HepG2 (cell line): ENCODE data around the gene SEC61A2. TPM values are rescaled to one million over a fixed set of nuclear protein-coding genes. Genes with fewer than 3 reads are reported as not detected.

Experiments used
- ATAC-seq: fragments of 200-7000 bp; cut with Tn5 transposase; 3 replicates; pipeline ENCODE4 v1.9.1; 2020; ENCODE audit warnings: mild to moderate bottlenecking, moderate library complexity
- BruUV-seq: library from RNA; stranded (reverse); fragments of 400-500 nt; replicated peaks from 2 replicates; lab custom pipeline; 2021; lab: Mats Ljungman, UMichigan
- CTCF ChIA-PET: fragments of 300-600 bp; formaldehyde crosslinking; extraction: SDS; loops from one replicate; lab custom pipeline; 2021; ENCODE audit warnings: low total read pairs, inconsistent platforms, low intra/inter-chr PET ratio; lab: Yijun Ruan, JAX
- POLR2A ChIA-PET: fragments of 350-600 bp; sonication (Branson Sonifier 250); formaldehyde crosslinking; loops from one replicate; lab custom pipeline; 2020; ENCODE audit warnings: antibody characterized with exemption, inconsistent platforms; lab: Yijun Ruan, JAX
- DNase-seq: peaks from one replicate; pipeline ENCODE4 v3.0.0-alpha.2; 2015; ENCODE audit warnings: low spot score
- FAIRE-seq: peaks from 3 replicates; lab custom pipeline; 2011; peaks lifted over from hg19 to GRCh38; lab: Jason Lieb, UNC
- H2AFZ ChIP-seq: one replicate; pipeline ENCODE4 v1.6.1; 2011; ENCODE audit warnings: low read length, inconsistent platforms
- H3K27ac ChIP-seq: fragments of 300-600 bp; 3 replicates; pipeline ENCODE4 v1.8.0; 2011; ENCODE audit warnings: mixed run types, mild to moderate bottlenecking, mixed read lengths, low read length, inconsistent platforms; ENCODE audit not compliant: insufficient read depth; ENCODE audit errors: extremely low read length
- H3K27me3 ChIP-seq, 2 experiments: fragments of 200-600 bp in 1 of 2; 2 replicates in 1 of 2; 3 replicates in 1 of 2; pipeline versions ENCODE4 v1.6.0 to v1.8.0; 2011; ENCODE audit warnings: low read length in 2 of 2, mild to moderate bottlenecking in 2 of 2, moderate library complexity in 2 of 2, inconsistent platforms in 1 of 2; ENCODE audit not compliant: insufficient read depth in 2 of 2, control insufficient read depth in 1 of 2
- H3K36me3 ChIP-seq, 2 experiments: fragments of 200-600 bp in 1 of 2; replicated peaks in 1 of 2; 2 replicates in 1 of 2; 3 replicates in 1 of 2; pipeline versions ENCODE4 v1.5.1 to v1.8.0; 2011; ENCODE audit warnings: low read length in 2 of 2, inconsistent platforms in 1 of 2; ENCODE audit not compliant: insufficient read depth in 2 of 2, control insufficient read depth in 1 of 2
- H3K4me1 ChIP-seq: 2 replicates; pipeline ENCODE4 v1.5.1; 2012; ENCODE audit warnings: low read length, inconsistent platforms; ENCODE audit not compliant: insufficient read depth
- H3K4me2 ChIP-seq: 2 replicates; pipeline ENCODE4 v1.6.0; 2011; ENCODE audit warnings: low read depth, low read length, inconsistent platforms
- H3K4me3 ChIP-seq, 3 experiments: fragments of 200-600 bp in 1 of 3; sonication (generic), shearing (Covaris generic) in 1 of 3; replicated peaks in 1 of 3; 2 replicates each; pipeline ENCODE4 v1.5.1; 2011 to 2016; ENCODE audit warnings: low read length in 3 of 3, inconsistent platforms in 2 of 3, low read depth in 2 of 3, mild to moderate bottlenecking in 2 of 3, control low read depth in 1 of 3, mixed read lengths in 1 of 3; ENCODE audit not compliant: insufficient read depth in 1 of 3
- H3K79me2 ChIP-seq: one replicate; pipeline ENCODE4 v1.6.1; 2011; ENCODE audit warnings: low read length, inconsistent platforms; ENCODE audit not compliant: insufficient read depth
- H3K9ac ChIP-seq: 2 replicates; pipeline ENCODE4 v1.6.0; 2011; ENCODE audit warnings: mild to moderate bottlenecking, low read depth, low read length, inconsistent platforms; ENCODE audit not compliant: insufficient read depth
- H3K9me3 ChIP-seq: 2 replicates; pipeline ENCODE4 v1.5.1; 2012; ENCODE audit warnings: mild to moderate bottlenecking, low read length
- H4K20me1 ChIP-seq: 2 replicates; pipeline ENCODE4 v1.6.0; 2011; ENCODE audit warnings: inconsistent platforms, mild to moderate bottlenecking, low read length, moderate library complexity; ENCODE audit not compliant: insufficient read depth
- ARNT ChIP-seq: fragments of 450-650 bp; IDR thresholded peaks from 2 replicates; pipeline ENCODE4 v1.6.1; 2017
- ELF3 ChIP-seq: IDR thresholded peaks from 2 replicates; pipeline ENCODE4 v1.6.1; 2016; ENCODE audit warnings: missing genetic modification reagents, missing compliant biosample characterization
- ERF ChIP-seq: IDR thresholded peaks from 2 replicates; pipeline ENCODE4 v1.6.1; 2018; ENCODE audit warnings: missing biosample characterization, missing genetic modification reagents
- FOXM1 ChIP-seq: sonication (generic); formaldehyde crosslinking; IDR thresholded peaks from 2 replicates; pipeline ENCODE4 v1.5.0; 2020; ENCODE audit warnings: missing genetic modification reagents
- GLMP ChIP-seq: sonication (generic); formaldehyde crosslinking; IDR thresholded peaks from 2 replicates; pipeline ENCODE4 v1.9.0; 2021; ENCODE audit warnings: missing genetic modification reagents, mild to moderate bottlenecking, borderline replicate concordance
- GMEB1 ChIP-seq: sonication (generic); formaldehyde crosslinking; IDR thresholded peaks from 2 replicates; pipeline ENCODE4 v1.5.1; 2020; ENCODE audit warnings: missing genetic modification reagents, mild to moderate bottlenecking, borderline replicate concordance
- ISL2 ChIP-seq: sonication (generic); formaldehyde crosslinking; IDR thresholded peaks from 2 replicates; pipeline ENCODE4 v1.5.0; 2020; ENCODE audit warnings: missing genetic modification reagents
- JUNB ChIP-seq: sonication (generic); formaldehyde crosslinking; IDR thresholded peaks from 2 replicates; pipeline ENCODE4 v1.8.0; 2022; ENCODE audit warnings: missing genetic modification reagents, mild to moderate bottlenecking, borderline replicate concordance
- KLF9 ChIP-seq: IDR thresholded peaks from 2 replicates; pipeline ENCODE4 v1.6.1; 2016; ENCODE audit warnings: low read depth
- MZF1 ChIP-seq: sonication (generic); formaldehyde crosslinking; IDR thresholded peaks from 2 replicates; pipeline ENCODE4 v1.8.1; 2023; ENCODE audit warnings: mild to moderate bottlenecking, missing genetic modification reagents, borderline replicate concordance
- PBX3 ChIP-seq: sonication (generic); formaldehyde crosslinking; IDR thresholded peaks from 2 replicates; pipeline ENCODE4 v1.8.1; 2023; ENCODE audit warnings: missing genetic modification reagents, inconsistent platforms, borderline replicate concordance
- SKI ChIP-seq: fragments of 450-650 bp; IDR thresholded peaks from one replicate; pipeline ENCODE4 v1.6.1; 2018; ENCODE audit warnings: mild to moderate bottlenecking; ENCODE audit not compliant: partially characterized antibody
- TFDP1 ChIP-seq: IDR thresholded peaks from 2 replicates; pipeline ENCODE4 v1.6.1; 2016; ENCODE audit warnings: missing compliant biosample characterization, missing genetic modification reagents, borderline replicate concordance
- ZNF343 ChIP-seq: sonication (generic); formaldehyde crosslinking; IDR thresholded peaks from 2 replicates; pipeline ENCODE4 v1.4.0; 2020; ENCODE audit warnings: mild to moderate bottlenecking, missing genetic modification reagents
- ZNF460 ChIP-seq: sonication (generic); formaldehyde crosslinking; IDR thresholded peaks from 2 replicates; pipeline ENCODE4 v1.5.1; 2020; ENCODE audit warnings: missing genetic modification reagents, mild to moderate bottlenecking, borderline replicate concordance
- ZNF543 ChIP-seq: sonication (generic); formaldehyde crosslinking; IDR thresholded peaks from 2 replicates; pipeline ENCODE4 v1.4.0; 2020; ENCODE audit warnings: mild to moderate bottlenecking, missing genetic modification reagents
- ZNF672 ChIP-seq: sonication (generic); formaldehyde crosslinking; IDR thresholded peaks from 2 replicates; pipeline ENCODE4 v1.8.1; 2022; ENCODE audit warnings: missing genetic modification reagents
- ZNF777 ChIP-seq: sonication (generic); formaldehyde crosslinking; IDR thresholded peaks from 2 replicates; pipeline ENCODE4 v1.4.0; 2020; ENCODE audit warnings: missing genetic modification reagents
- ZSCAN5A ChIP-seq: sonication (generic); formaldehyde crosslinking; IDR thresholded peaks from 2 replicates; pipeline ENCODE4 v1.8.0; 2022; ENCODE audit warnings: mild to moderate bottlenecking, missing genetic modification reagents, borderline replicate concordance
- WGBS: methylation state at CpG from one replicate; pipeline ENCODE4 v1.1.6; 2017; ENCODE audit warnings: low lambda C conversion rate; 5-methylcytosine and 5-hydroxymethylcytosine counted together
- in situ Hi-C: cut with HindIII; loops from 2 replicates; pipeline ENCODE4 v1.10.0; 2017; ENCODE audit warnings: low pct_unique_long_range_greater_than_20kb; ENCODE audit not compliant: extremely low pct_ligation_motif_present
- intact Hi-C: fragments of 100-400 bp; cut with micrococcal nuclease; formaldehyde crosslinking; loops from one replicate; pipeline ENCODE4 v1.10.0; 2022; ENCODE audit not compliant: unreplicated experiment
- polyA plus RNA-seq, 8 experiments: library from polyadenylated mRNA; depleted of rRNA in 3 of 8; stranded (reverse) in 7 of 8; unstranded in 1 of 8; fragments of >200 nt; fragmentation: Illumina TruSeq in 4 of 8; extraction: Trizol in 4 of 8; gene quantifications; 2 replicates each; pipeline versions ENCODE4 v1.2.1 to v1.2.3, GENCODE V29; 2011 to 2016; ENCODE audit warnings: low read depth in 4 of 8, missing spikeins in 1 of 8, mixed read lengths in 1 of 8; ENCODE audit not compliant: insufficient read depth in 1 of 8
- total RNA-seq, 5 experiments: library from RNA; depleted of rRNA; stranded (reverse); fragments of >200 nt; fragmentation: Illumina TruSeq; extraction: Trizol; gene quantifications; 2 replicates each; pipeline ENCODE4 v1.2.3, GENCODE V29; 2016; ENCODE audit warnings: low read depth in 1 of 5

SEC61A2 gene
- total and polyA plus RNA-seq, 2 of the 13 experiments (the other 11 are each of a cell fraction or from before 2014, with no cell fraction given), result 5.5 to 7.4 TPM

- no peak for TF ChIP-seq ISL2
- no peak for TF ChIP-seq ZNF777 (CRISPR knock-in tag)
- no peak for TF ChIP-seq PBX3 (CRISPR knock-in tag)
- no peak for TF ChIP-seq ZNF672 (CRISPR knock-in tag)
Measured at GRCh38 chr10:12107781-12108180, 21.7 kb upstream of the SEC61A2 start (continued).

GRCh38 chr10:12109286-12109685, 20.2 kb upstream of the SEC61A2 start:
- H3K9ac ChIP-seq, result no peak overlapping the region
- intact Hi-C loops (no loop called here), in situ Hi-C loops (no loop called here)
- TF ChIP-seq ARNT (no peak), ZSCAN5A (CRISPR knock-in tag) (no peak), FOXM1 (CRISPR knock-in tag) (no peak), SKI (no peak), ZNF460 (CRISPR knock-in tag) (no peak), GMEB1 (CRISPR knock-in tag) (no peak), ELF3 (no peak), ZNF343 (CRISPR knock-in tag) (no peak), TFDP1 (CRISPR knock-in tag) (no peak), ERF (CRISPR knock-in tag) (no peak), JUNB (CRISPR knock-in tag) (no peak), GLMP (CRISPR knock-in tag) (no peak), MZF1 (no peak), KLF9 (CRISPR knock-in tag) (no peak), ZNF543 (CRISPR knock-in tag) (no peak)
- H3K27ac ChIP-seq, result no peak overlapping the region
- DNase-seq, result no peak
- CTCF ChIA-PET, result no interaction called here
- WGBS, result 95% methylated on average over 5 of the region's 5 CpGs
- no peak overlapping the region for H3K4me3 ChIP-seq
- no peak overlapping the region for H2AFZ ChIP-seq
- H3K36me3 ChIP-seq, result peaks cover 4 to 21% of the 10 kb centered on the region in 2 experiments; a peak in 3 of 5 replicates
- no peaks in the 10 kb centered on the region for H3K9me3 ChIP-seq
- no peak for FAIRE-seq
- no peaks in the 10 kb centered on the region for H3K27me3 ChIP-seq
- ATAC-seq, result no peak
- POLR2A ChIA-PET, result no interaction called here
- H3K4me1 ChIP-seq, result no peaks in the 10 kb centered on the region
- no peaks in the 10 kb centered on the region for H4K20me1 ChIP-seq
- H3K79me2 ChIP-seq, result no peaks in the 10 kb centered on the region
- H3K4me2 ChIP-seq, result no peak overlapping the region
- BruUV-seq, result no TSS peak
